GM21447 (cell line): ENCODE results near the gene ABHD5.
"Not testable (repeated sequence)": the region's sequence is repeated elsewhere in the genome, so short reads cannot be mapped to it uniquely, and the experiment has no call there.

ENCODE experiments used
- ATAC-seq: cut with Tn5 transposase; IDR thresholded peaks from one replicate; pipeline ENCODE4 v1.9.1; 2021; ENCODE audit not compliant: unreplicated experiment

ABHD5 gene

DNA sequence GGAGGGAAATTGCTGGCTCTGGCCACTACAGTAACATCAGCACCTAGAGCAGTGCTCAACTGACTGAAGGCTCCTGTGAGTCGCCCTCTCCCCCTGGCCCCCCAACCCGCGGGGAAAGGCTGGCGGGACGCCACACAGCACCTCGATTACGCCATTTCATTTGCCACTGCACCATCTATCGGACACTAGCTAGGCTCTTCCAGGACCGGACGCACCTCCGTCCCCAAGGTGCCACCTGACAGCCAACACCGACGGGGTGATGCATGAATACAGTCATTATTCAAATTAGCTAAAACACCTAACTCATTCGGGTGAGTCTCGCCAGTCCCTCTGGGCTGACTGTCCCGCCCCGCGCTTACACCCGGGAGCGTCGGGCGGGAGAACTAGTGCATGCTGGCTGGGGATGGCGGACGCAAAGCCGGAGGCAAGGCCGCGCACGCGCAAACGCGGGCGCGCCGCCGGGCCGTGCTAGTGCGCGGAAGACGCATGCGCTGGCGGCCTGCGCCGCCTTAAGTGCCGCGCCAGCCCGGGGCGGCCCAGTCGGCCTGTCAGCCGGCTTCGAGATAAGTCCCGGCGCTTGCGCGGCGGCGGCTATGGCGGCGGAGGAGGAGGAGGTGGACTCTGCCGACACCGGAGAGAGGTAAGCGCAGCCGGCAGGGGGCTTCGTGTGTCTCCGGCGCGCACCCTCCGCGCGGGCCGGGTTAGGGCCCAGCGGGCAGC lies at the start of gene ABHD5:
Gene ABHD5 (plus strand): TSS at position 539 of the 720 bp plus-strand sequence. CDS start 55 bp downstream, at position 594.
- ATAC-seq: peak; percentile 77

DNA sequence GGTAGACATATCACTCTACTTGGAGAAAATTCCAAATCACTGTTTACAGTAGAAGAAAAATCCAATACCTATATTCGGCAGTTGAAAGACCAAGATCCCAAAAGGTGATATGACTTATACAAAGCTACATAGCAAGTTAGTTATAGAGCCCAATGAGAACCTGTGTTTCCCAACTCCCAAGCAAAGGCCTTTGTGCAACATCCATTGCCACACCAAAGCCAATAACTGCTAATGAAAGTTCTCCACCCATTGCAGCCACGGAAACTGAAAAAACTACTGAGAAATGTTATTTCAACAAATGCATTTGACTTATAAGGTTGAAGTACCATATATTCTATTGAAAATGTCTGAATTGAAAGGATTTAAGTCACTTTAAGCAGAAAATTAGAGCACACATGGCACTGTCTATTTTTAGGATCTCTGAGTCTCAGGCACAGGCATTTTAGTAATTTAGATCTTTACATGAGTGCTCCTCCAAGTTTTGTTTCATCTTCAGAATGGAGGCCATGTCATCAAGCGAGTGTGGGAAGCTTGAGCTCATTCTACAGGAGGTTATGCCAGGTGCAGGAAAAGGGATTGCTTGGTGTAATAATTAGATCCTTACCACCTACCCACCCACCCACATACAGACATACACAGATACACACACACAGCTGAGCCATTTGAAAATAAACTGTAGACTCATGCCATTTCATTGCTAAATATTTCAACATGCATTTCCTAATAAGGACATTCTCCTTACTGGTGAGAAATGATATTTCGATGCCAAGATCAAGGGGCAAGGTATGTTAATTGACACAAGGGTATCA lies 49.2 kb upstream of the ABHD5 start:
- ATAC-seq: no peak

DNA sequence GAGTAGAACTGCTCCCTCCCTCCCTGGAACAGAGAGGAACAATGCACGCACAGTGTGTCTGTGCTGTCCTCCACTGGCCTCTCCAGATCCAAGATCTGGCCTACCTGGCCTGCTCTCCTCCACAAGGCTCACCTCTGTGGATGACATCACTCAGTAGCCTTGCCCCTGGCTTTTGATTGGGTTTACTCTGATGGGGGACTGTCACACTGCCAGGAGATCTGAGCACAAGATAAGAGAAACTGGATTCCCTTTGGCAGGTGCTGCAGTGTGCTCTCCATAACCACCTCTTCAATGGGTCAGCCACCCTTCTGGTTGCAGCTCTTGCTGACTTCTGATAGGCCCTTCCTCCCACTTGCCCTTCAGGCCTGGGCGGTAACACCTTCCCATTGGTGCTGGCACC lies 46.3 kb upstream of the ABHD5 start:
- no peak for ATAC-seq

DNA sequence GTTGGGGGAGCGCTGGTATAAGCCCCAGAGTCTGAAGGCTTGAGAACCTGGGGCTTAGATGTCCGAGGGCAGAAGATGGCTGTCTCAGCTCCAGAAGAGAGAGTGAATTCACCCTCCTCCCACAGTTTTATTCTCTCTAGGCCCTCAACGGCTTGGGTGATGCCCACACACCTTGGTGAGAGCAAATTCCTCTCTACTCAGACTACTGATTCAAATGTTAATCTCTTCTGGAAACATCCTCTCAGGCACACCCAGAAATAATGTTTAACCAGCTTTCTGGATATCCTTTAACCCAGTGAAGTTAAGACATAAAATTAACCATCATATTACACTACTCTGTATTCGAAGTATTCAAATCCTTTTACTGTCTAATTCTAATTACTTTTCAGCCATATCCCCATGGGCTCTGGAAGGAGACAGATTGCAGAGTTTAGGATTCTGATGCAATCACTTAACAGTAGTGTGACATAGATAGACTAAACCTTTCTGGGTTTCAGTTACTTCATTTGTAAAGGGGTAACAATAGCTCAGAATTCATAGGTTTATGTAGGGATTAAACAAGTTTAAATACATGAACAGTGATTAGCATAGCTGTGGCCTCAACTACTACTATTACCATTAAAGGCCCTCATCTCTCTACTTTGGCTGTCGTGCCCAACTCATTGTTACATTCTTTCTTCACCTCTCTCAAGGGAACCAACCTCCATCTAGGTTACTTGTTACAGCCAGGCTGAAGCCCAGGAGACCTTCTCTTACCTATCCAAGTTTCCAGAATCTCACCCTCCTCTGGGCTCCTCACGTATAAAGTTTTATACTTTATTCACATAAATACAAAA lies 43.2 kb upstream of the ABHD5 start:
- no peak for ATAC-seq

DNA sequence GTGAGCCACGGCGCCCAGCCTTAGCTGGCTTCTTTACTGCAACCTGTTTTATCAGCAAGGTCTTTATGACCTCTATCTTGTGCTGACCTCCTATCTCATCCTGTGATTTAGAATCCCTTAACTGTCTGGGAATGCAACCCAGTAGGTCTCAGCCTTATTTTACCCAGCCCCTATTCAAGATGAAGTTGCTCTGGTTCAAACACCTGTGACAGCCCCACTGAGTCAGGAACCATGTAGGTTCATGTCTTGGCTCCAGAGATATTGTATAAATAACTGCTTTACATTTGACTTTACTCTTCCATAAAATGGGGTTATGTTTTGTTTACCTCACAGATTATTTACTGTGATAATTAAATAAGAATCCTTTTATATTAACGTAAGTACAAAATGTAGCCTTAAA lies 41.8 kb upstream of the ABHD5 start:
- no peak for ATAC-seq

- no peak for ATAC-seq
Observed at GRCh38 chr3:43649365-43649968, 41.3 kb upstream of the ABHD5 start.

DNA sequence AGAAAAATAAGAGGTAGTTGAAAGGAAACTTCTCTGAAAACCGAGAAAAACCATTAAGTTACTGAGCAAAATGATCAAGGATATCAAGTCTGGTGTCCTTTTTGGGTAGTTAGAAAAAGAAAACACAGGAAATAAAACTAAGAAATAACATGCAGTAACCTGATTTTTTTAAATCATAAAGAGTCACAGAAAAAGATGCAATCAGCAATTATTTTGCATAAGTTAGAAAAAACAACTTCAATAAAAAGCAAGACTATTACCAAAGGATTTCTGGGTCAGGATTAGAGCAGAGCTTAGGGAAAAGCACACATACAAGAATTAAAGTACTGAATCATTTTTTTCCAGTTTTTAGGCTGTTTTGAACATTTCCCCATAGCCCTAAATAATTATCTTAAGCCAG lies 40.4 kb upstream of the ABHD5 start:
- ATAC-seq: no peak

GRCh38 chr3:43656390-43656789 lies 34.3 kb upstream of the ABHD5 start:
- ATAC-seq: not testable (repeated sequence)

DNA sequence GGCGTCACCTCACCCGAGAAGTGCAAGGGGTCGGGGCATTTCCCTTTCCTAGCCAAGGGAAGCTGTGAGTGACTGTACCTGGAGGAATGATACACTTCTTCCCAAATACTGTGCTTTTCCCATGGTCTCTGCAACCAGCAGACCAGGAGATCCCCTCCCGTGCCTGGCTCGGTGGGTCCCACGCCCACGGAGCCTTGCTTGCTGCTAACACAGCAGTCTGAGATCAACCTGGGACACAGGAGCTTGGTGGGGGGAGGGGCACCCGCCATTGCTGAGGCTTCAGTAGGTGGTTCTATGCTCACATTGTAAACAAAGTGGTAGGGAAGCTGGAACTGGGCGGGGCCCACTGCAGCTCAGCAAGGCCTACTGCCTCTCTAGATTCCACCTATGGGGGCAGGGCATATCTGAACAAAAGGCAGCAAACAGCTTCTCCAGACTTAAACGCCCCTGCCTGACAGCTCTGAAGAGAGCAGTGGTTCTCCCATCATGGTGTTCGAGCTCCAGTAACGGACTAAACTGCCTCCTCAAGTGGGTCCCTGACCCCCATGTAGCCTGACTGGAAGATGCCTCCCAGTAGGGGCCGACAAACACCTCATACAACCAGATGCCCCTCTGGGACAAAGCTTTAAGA lies 31.4 kb upstream of the ABHD5 start:
- no peak for ATAC-seq

DNA sequence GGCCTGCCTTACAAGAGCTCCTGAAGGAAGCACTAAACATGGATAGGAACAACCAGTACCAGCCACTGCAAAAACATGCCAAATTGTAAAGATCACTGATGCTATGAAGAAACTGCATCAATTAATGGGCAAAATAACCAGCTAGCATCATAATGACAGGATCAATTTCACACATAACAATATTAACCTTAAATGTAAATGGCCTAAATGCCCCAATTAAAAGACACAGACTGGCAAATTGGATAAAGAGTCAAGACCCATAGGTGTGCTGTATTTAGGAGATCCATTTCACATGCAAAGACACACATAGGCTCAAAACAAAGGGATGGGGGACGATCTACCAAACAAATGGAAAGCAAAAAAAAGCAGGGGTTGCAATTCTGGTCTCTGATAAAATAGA lies 29.4 kb upstream of the ABHD5 start:
- ATAC-seq: not testable (repeated sequence)

- not testable (repeated sequence) for ATAC-seq
Observed at GRCh38 chr3:43665011-43665410, 25.7 kb upstream of the ABHD5 start.

DNA sequence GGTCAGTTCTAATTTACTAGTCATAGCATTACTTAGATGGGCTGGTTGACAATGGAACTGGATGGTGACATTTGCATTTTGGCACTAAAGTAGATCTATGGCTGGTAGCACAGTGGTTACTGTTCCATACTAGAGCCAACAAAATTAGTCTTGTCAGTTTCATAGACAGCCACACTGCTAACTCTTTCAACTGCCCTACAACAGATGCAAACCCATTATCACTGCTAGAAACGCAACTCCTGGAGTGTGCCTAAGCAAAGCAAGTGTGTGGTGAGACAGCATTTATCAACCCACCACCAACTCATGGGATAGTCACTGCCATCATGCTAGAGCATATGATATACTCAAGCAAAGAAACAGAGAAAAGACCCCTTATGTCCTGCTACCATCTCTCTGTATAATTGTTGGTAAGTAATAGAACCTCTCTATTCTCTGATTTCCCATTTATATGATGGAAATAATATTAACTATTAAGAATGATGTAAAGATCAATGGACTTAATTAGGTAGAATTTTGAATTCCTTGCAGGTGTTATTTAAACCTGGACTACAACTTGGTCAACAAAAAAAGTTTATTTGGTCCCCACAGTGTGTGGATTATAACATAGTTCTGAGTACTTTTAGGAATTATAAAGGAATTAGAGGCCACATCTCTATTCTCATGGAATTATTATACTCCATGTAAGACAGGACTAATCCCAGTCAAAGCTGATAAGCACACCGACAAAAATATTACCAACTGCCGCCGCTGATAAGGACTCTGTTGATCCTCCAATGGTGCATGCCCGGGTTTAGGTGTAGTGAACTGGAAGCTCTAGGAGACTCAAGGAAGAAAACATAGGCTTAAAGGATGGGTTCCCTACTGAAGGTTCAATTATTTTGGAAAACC lies 19.9 kb upstream of the ABHD5 start:
- no peak for ATAC-seq

DNA sequence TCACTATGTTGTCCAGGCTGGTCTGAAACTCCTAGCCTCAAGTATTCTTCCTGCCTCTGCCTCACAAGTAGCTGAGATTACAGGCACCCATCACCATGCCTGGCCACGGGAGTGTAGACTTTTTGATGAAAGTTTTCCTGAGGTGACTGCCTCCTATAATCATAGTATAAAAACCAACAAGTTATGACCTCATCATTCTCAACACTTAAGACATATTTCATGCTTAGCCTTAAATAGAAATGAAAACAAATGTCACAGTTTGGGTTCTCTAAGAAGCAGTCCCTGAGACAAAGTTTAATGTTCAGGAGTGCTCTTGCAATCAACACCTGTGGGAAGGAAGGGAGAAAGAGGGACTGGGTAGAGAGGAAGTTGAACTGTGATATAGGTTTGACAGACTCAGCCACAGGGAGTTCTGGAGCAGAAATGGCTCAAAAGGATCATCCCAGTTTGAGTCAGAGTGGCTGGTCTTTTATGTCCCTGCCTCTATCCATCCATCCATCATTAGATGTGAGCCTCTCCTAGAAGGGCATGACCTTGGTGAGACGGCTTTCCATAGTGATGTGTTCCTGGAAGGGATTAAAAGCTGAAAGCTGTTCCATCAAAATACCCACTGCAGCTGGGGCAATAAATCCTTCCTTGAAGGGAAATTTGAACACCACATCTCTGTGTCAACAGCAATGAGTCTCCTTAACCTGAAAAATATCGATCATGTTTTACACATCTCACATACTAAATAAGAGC lies 16.2 kb upstream of the ABHD5 start:
- no peak for ATAC-seq

DNA sequence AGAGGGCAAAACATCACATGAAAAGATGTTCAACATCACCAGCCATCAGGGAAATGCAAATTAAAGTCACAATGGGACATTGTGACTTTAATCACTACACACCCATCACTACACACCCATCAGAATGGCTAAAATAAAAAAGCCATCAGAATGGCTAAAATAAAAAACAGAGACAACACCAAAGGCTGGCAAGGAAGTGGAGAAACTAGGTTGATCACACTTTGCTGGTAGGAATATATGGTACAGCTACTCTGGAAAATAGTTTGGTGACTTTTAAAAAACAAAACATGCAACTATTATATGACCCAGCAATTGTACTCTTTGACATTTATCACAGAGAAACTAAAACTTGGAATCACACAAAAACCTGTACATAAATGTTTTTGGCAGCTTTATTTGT lies 15.1 kb upstream of the ABHD5 start:
- ATAC-seq: no peak

- ATAC-seq: no peak
Observed at GRCh38 chr3:43676441-43676840, 14.3 kb upstream of the ABHD5 start.

DNA sequence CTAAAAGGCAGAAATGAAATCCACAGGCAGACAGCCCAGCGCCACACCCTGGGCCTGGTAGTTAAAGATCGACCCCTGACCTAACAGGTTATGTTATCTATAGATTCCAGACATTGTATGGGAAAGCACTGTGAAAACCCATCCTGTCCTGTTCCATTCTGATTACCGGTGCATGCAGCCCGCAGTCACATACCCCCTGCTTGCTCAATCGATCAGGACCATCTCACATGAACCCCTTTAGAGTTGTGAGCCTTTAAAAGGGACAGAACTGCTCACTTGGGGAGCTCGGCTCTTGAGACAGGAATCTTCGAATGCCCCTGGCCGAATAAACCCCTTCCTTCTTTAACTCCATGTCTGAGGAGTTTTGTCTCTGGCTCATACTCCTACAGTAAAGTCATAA lies 12.4 kb upstream of the ABHD5 start:
- not testable (repeated sequence) for ATAC-seq

GRCh38 chr3:43678887-43679449 lies 11.8 kb upstream of the ABHD5 start:
- not testable (repeated sequence) for ATAC-seq

DNA sequence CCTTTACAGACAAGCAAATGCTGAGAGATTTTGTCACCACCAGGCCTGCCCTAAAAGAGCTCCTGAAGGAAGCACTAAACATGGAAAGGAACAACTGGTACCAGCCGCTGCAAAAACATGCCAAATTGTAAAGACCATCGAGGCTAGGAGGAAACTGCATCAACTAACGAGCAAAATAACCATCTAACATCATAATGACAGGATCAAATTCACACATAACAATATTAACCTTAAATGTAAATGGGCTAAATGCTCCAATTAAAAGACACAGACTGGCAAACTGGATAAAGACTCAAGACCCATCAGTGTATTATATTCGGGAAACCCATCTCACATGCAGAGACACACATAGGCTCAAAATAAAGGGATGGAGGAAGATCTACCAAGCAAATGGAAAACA lies 9.9 kb upstream of the ABHD5 start:
- not testable (repeated sequence) for ATAC-seq

DNA sequence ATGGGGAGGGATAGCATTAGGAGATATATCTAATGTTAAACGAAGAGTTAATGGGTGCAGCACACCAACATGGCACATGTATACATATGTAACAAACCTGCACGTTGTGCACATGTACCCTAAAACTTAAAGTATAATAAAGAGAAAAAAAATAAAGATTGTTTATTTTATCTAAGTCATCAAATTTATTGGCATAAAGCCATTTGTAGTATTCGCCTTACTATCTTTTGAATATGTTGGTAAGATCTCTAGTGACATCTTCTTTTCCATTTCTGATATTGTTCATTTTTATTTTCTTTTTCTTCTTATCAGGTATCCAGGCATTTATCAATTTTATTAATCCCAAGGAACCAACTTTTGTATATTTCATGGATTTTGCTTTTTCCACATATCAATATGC lies 5.8 kb upstream of the ABHD5 start:
- ATAC-seq: no peak
